H1 (cell line): ENCODE data around the gene POLN. TPM values are rescaled to one million over a fixed set of nuclear protein-coding genes. Genes with fewer than 3 reads are reported as not detected.

Experiments
- CHD7 ChIP-seq: fragments of 300-600 bp; sonication (generic); IDR thresholded peaks from 2 replicates; pipeline ENCODE4 v1.7.1; 2012; ENCODE audit warnings: low read length, moderate library complexity, mild to moderate bottlenecking, inconsistent platforms; ENCODE audit not compliant: insufficient replicate concordance
- GABPA ChIP-seq: IDR thresholded peaks from 2 replicates; pipeline ENCODE4 v1.6.1; 2011; ENCODE audit warnings: mild to moderate bottlenecking, low read length, moderate library complexity, borderline replicate concordance; ENCODE audit not compliant: insufficient read depth
- SP1 ChIP-seq: IDR thresholded peaks from 2 replicates; pipeline ENCODE4 v1.6.1; 2011; ENCODE audit warnings: low read depth, low read length
- polyA plus RNA-seq, 7 experiments: library from polyadenylated mRNA; depleted of rRNA in 3 of 7; stranded (reverse) in 5 of 7; unstranded in 2 of 7; fragments of >200 nt in 5 of 7; fragments of 200-250 nt in 2 of 7; gene quantifications; 1 replicate in 5 of 7; 2 replicates in 1 of 7; 4 replicates in 1 of 7; pipeline versions ENCODE4 v1.2.1 to v1.2.3, GENCODE V29; 2011 to 2013; ENCODE audit warnings: missing spikeins in 2 of 7, mixed read lengths in 2 of 7
- total RNA-seq: library from RNA; stranded (reverse); fragmentation: NEBNext Ultra II Directional; extraction: Animal tissue kit (Norgen Biotek cat#: 25700); gene quantifications from 2 replicates; pipeline ENCODE4 v1.2.1, GENCODE V29; 2021

POLN gene
- total and polyA plus RNA-seq, 2 of the 8 experiments (the other 6 are each of a cell fraction or from before 2014, with no cell fraction given): 0.98 to 1.5 TPM

- TF ChIP-seq CHD7: no peak
- TF ChIP-seq SP1: no peak
- TF ChIP-seq GABPA: no peak
- TF ChIP-seq, all 59 proteins: peak for 0
Observed at GRCh38 chr4:2066011-2066551, 175.8 kb downstream of the POLN start (continued).
